H1 (cell line): ENCODE results near the gene USP53. TPM values are rescaled to one million over a fixed set of nuclear protein-coding genes. Genes with fewer than 3 reads are reported as not detected.

Source experiments
- CTCF ChIA-PET: fragments of 300-600 bp; sonication (Branson Sonifier 250); formaldehyde crosslinking; loops from one replicate; lab custom pipeline; 2021; ENCODE audit not compliant: partially characterized antibody; lab: Charles Lee
- POLR2A ChIA-PET: fragments of 300-600 bp; sonication (Branson Sonifier 250); formaldehyde crosslinking; loops from one replicate; lab custom pipeline; 2021; ENCODE audit warnings: inconsistent platforms; ENCODE audit not compliant: partially characterized antibody; lab: Charles Lee
- DNase-seq, 2 experiments: peaks; one replicate each; pipeline versions ENCODE4 v3.0.0 to v3.0.0-alpha.2; 2010 to 2022; ENCODE audit warnings: low spot score in 2 of 2, low read depth in 1 of 2, mixed read lengths in 1 of 2
- FAIRE-seq: peaks from 2 replicates; lab custom pipeline; 2011; peaks lifted over from hg19 to GRCh38; lab: Jason Lieb, UNC
- H2AFZ ChIP-seq: 2 replicates; pipeline ENCODE4 v1.8.1; 2012; ENCODE audit warnings: low read length, inconsistent platforms
- H2AK5ac ChIP-seq: 2 replicates; pipeline ENCODE4 v1.6.1; 2013; ENCODE audit warnings: low read depth, low read length
- H2BK120ac ChIP-seq: replicated peaks from 2 replicates; pipeline ENCODE3; 2013; ENCODE audit warnings: low read depth, low read length, inconsistent platforms
- H2BK12ac ChIP-seq: 2 replicates; pipeline ENCODE4 v1.6.1; 2013; ENCODE audit warnings: low read depth, low read length
- H2BK15ac ChIP-seq: 2 replicates; pipeline ENCODE4 v1.6.1; 2013; ENCODE audit warnings: low read length
- H2BK20ac ChIP-seq: 2 replicates; pipeline ENCODE4 v1.6.1; 2013; ENCODE audit warnings: low read length
- H2BK5ac ChIP-seq: 2 replicates; pipeline ENCODE4 v1.6.1; 2013; ENCODE audit warnings: low read depth, low read length
- H3K14ac ChIP-seq: 2 replicates; pipeline ENCODE4 v1.6.1; 2013; ENCODE audit warnings: inconsistent platforms; ENCODE audit not compliant: insufficient read length
- H3K18ac ChIP-seq: 2 replicates; pipeline ENCODE4 v1.6.1; 2013; ENCODE audit warnings: low read length; ENCODE audit errors: extremely low read depth
- H3K23ac ChIP-seq: 2 replicates; pipeline ENCODE4 v1.6.1; 2013; ENCODE audit warnings: inconsistent platforms; ENCODE audit not compliant: insufficient read length
- H3K23me2 ChIP-seq: 2 replicates; pipeline ENCODE4 v1.6.1; 2013; ENCODE audit warnings: low read depth, low read length
- H3K27ac ChIP-seq: 2 replicates; pipeline ENCODE4 v1.6.1; 2011; ENCODE audit warnings: low read depth, low read length, inconsistent platforms
- H3K27me3 ChIP-seq, 4 experiments: replicated peaks in 1 of 4; 1 replicate in 1 of 4; 2 replicates in 3 of 4; pipeline versions ENCODE4 v1.6.1 to v1.8.1; 2011 to 2013; ENCODE audit warnings: low read length in 3 of 4, mild to moderate bottlenecking in 3 of 4, inconsistent platforms in 2 of 4, mixed read lengths in 2 of 4, moderate library complexity in 1 of 4; ENCODE audit not compliant: control insufficient read depth in 3 of 4, insufficient read depth in 3 of 4; ENCODE audit errors: extremely low read depth in 1 of 4
- H3K36me3 ChIP-seq, 4 experiments: 2 replicates each; pipeline versions ENCODE4 v1.6.1 to v1.8.1; 2011 to 2013; ENCODE audit warnings: mild to moderate bottlenecking in 4 of 4, low read length in 3 of 4, moderate library complexity in 2 of 4, control low read depth in 1 of 4, inconsistent platforms in 1 of 4; ENCODE audit not compliant: insufficient read depth in 4 of 4, control insufficient read depth in 2 of 4
- H3K4ac ChIP-seq: replicated peaks from 2 replicates; pipeline ENCODE3; 2013; ENCODE audit warnings: low read length, low read depth, mixed read lengths, inconsistent platforms; ENCODE audit not compliant: insufficient read length
- H3K4me1 ChIP-seq, 4 experiments: replicated peaks in 1 of 4; 1 replicate in 1 of 4; 2 replicates in 3 of 4; pipeline versions ENCODE4 v1.6.1 to v1.8.1; 2011 to 2013; ENCODE audit warnings: low read length in 3 of 4, inconsistent platforms in 2 of 4, mixed read lengths in 1 of 4; ENCODE audit not compliant: insufficient read depth in 4 of 4, control insufficient read depth in 3 of 4
- H3K4me2 ChIP-seq, 2 experiments: 2 replicates each; pipeline versions ENCODE4 v1.6.1 to v1.8.1; 2011 to 2013; ENCODE audit warnings: low read depth in 2 of 2, low read length in 2 of 2, control low read depth in 1 of 2, inconsistent platforms in 1 of 2, mild to moderate bottlenecking in 1 of 2; ENCODE audit not compliant: insufficient read depth in 1 of 2
- H3K4me3 ChIP-seq, 4 experiments: fragments of 200-600, 300-600 bp in 1 of 4; sonication (generic), shearing (Covaris generic), sonication (Bioruptor Twin) in 1 of 4; 2 replicates each; pipeline versions ENCODE4 v1.5.1 to v1.8.1; 2011 to 2016; ENCODE audit warnings: low read length in 4 of 4, low read depth in 3 of 4, control low read depth in 2 of 4, inconsistent platforms in 2 of 4, mild to moderate bottlenecking in 2 of 4, mixed read lengths in 1 of 4, moderate library complexity in 1 of 4; ENCODE audit not compliant: insufficient read depth in 2 of 4; ENCODE audit errors: extremely low read depth in 1 of 4
- H3K56ac ChIP-seq: replicated peaks from 2 replicates; pipeline ENCODE3; 2013; ENCODE audit warnings: low read depth, mild to moderate bottlenecking, mixed read lengths, low read length, inconsistent platforms; ENCODE audit not compliant: insufficient read length
- H3K79me1 ChIP-seq: 2 replicates; pipeline ENCODE4 v1.6.1; 2013; ENCODE audit warnings: low read depth, low read length, control low read depth
- H3K79me2 ChIP-seq, 2 experiments: 2 replicates each; pipeline versions ENCODE4 v1.6.1 to v1.8.1; 2012 to 2013; ENCODE audit warnings: low read length in 2 of 2, mild to moderate bottlenecking in 2 of 2, inconsistent platforms in 1 of 2; ENCODE audit not compliant: insufficient read depth in 2 of 2, control insufficient read depth in 1 of 2
- H3K9ac ChIP-seq, 4 experiments: replicated peaks in 1 of 4; 1 replicate in 1 of 4; 2 replicates in 3 of 4; pipeline versions ENCODE4 v1.6.1 to v1.8.1; 2011 to 2013; ENCODE audit warnings: low read depth in 3 of 4, low read length in 3 of 4, control low read depth in 2 of 4, mild to moderate bottlenecking in 2 of 4, moderate library complexity in 2 of 4, inconsistent platforms in 1 of 4; ENCODE audit errors: extremely low read depth in 1 of 4
- H3K9me3 ChIP-seq, 2 experiments: 2 replicates each; pipeline versions ENCODE4 v1.6.1 to v1.8.1; 2012 to 2013; ENCODE audit warnings: mild to moderate bottlenecking in 2 of 2, moderate library complexity in 2 of 2, control low read depth in 1 of 2, inconsistent platforms in 1 of 2, low read depth in 1 of 2, low read length in 1 of 2, mixed read lengths in 1 of 2; ENCODE audit not compliant: insufficient read depth in 2 of 2
- H4K20me1 ChIP-seq, 2 experiments: replicated peaks in 1 of 2; 2 replicates each; pipeline versions ENCODE3 to v1.8.1; 2011 to 2013; ENCODE audit warnings: inconsistent platforms in 2 of 2, low read length in 2 of 2, mild to moderate bottlenecking in 1 of 2; ENCODE audit not compliant: insufficient read depth in 2 of 2, control insufficient read depth in 1 of 2
- H4K5ac ChIP-seq: 2 replicates; pipeline ENCODE4 v1.6.1; 2013; ENCODE audit warnings: low read length, low read depth, mixed read lengths, inconsistent platforms; ENCODE audit not compliant: insufficient read length
- H4K8ac ChIP-seq: 2 replicates; pipeline ENCODE4 v1.8.0; 2013; ENCODE audit warnings: mild to moderate bottlenecking, moderate library complexity, low read length, inconsistent platforms; ENCODE audit not compliant: insufficient read depth; ENCODE audit errors: extremely low read depth
- H4K91ac ChIP-seq: replicated peaks from 2 replicates; pipeline ENCODE3; 2013; ENCODE audit warnings: low read length, mixed read lengths, inconsistent platforms; ENCODE audit not compliant: insufficient read length
- FOSL1 ChIP-seq: IDR thresholded peaks from 2 replicates; pipeline ENCODE4 v1.6.1; 2011; ENCODE audit warnings: mild to moderate bottlenecking, low read depth, low read length, moderate library complexity; ENCODE audit not compliant: insufficient read depth
- MAFK ChIP-seq: IDR thresholded peaks from 2 replicates; pipeline ENCODE4 v1.6.1; 2012; ENCODE audit warnings: low read depth, mild to moderate bottlenecking, improper control_type of control experiment, low read length
- SUZ12 ChIP-seq: fragments of 200-600 bp; sonication (generic); IDR thresholded peaks from 2 replicates; pipeline ENCODE4 v1.6.1; 2012; ENCODE audit warnings: mild to moderate bottlenecking, inconsistent platforms, low read length, moderate library complexity, mixed read lengths
- TAF7 ChIP-seq: optimal IDR thresholded peaks from 2 replicates; pipeline ENCODE3; 2011; ENCODE audit warnings: low read depth, mild to moderate bottlenecking, inconsistent platforms, low read length, moderate library complexity, borderline replicate concordance
- WGBS, 2 experiments: shearing (Covaris generic) in 1 of 2; methylation state at CpG; one replicate each; pipeline versions ENCODE4 v1.1.6 to v1.1.7; 2013 to 2015; ENCODE audit warnings: low lambda C conversion rate in 2 of 2, mixed read lengths in 2 of 2, inconsistent platforms in 1 of 2, low coverage in 1 of 2, missing lambda C conversion rate in 1 of 2; ENCODE audit not compliant: insufficient replicate concordance in 2 of 2, insufficient coverage in 1 of 2, insufficient read length in 1 of 2; ENCODE audit errors: extremely low coverage in 1 of 2, missing lambda C conversion rate in 1 of 2; 5-methylcytosine and 5-hydroxymethylcytosine counted together
- polyA plus RNA-seq, 7 experiments: library from polyadenylated mRNA; depleted of rRNA in 3 of 7; stranded (reverse) in 5 of 7; unstranded in 2 of 7; fragments of >200 nt in 5 of 7; fragments of 200-250 nt in 2 of 7; gene quantifications; 1 replicate in 5 of 7; 2 replicates in 1 of 7; 4 replicates in 1 of 7; pipeline versions ENCODE4 v1.2.1 to v1.2.3, GENCODE V29; 2011 to 2013; ENCODE audit warnings: missing spikeins in 2 of 7, mixed read lengths in 2 of 7
- total RNA-seq: library from RNA; stranded (reverse); fragmentation: NEBNext Ultra II Directional; extraction: Animal tissue kit (Norgen Biotek cat#: 25700); gene quantifications from 2 replicates; pipeline ENCODE4 v1.2.1, GENCODE V29; 2021
- TF ChIP-seq, protein P1 (sequence below): IDR thresholded peaks from 2 replicates; pipeline ENCODE4 v1.6.1; 2011; ENCODE audit warnings: low read depth, mild to moderate bottlenecking, low read length; ENCODE audit not compliant: insufficient read depth
- TF ChIP-seq, protein P2 (sequence below): IDR thresholded peaks from 2 replicates; pipeline ENCODE4 v1.6.1; 2011; ENCODE audit warnings: low read length, improper control_type of control experiment

Gene USP53
- total and polyA plus RNA-seq, 2 of the 8 experiments (the other 6 are each of a cell fraction or from before 2014, with no cell fraction given) = 2.9 to 14.9 TPM

DNA sequence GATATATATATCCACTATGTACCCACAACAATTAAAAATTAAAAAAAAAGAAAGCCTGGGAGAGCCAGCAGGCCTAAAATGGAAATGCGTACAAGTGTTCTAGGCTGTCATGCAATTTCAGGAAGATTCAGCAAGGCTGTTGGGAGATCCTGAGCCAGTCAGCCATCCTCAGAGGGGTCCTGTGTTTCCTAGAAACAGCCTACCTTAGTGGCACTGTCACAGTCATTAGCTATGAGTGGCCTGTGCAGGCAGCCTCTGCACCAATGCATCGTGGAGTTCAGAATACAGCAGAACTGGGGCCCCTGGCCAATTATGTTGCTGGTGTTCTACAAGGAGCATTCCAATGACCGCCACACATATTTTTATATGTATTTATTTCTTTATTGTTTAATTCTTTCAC is 21.0 kb upstream of the USP53 start:
- Histone ChIP-seq H3K79me1 (no peaks in the 10 kb centered on the region), H4K20me1 (no peaks in the 10 kb centered on the region), H3K18ac (no peak overlapping the region), H2BK12ac (no peak overlapping the region), H3K4me2 (no peak overlapping the region), H3K79me2 (no peaks in the 10 kb centered on the region), H2AK5ac (no peak overlapping the region), H3K23ac (no peak overlapping the region), H3K4me1 (no peaks in the 10 kb centered on the region), H3K4ac (no peak overlapping the region), H3K27me3 (no peaks in the 10 kb centered on the region), H4K5ac (no peak overlapping the region), H3K9me3 (no peaks in the 10 kb centered on the region), H3K9ac (no peak overlapping the region), H3K4me3 (no peak overlapping the region), H2BK120ac (no peak overlapping the region), H2BK5ac (no peak overlapping the region), H4K8ac (no peak overlapping the region), H2BK15ac (no peak overlapping the region), H4K91ac (no peak overlapping the region), H3K27ac (no peak overlapping the region), H3K36me3 (no peaks in the 10 kb centered on the region), H3K23me2 (no peaks in the 10 kb centered on the region), H3K56ac (no peak overlapping the region), H2AFZ (no peak overlapping the region), H2BK20ac (no peak overlapping the region), H3K14ac (no peak overlapping the region)
- DNase-seq (no peak), FAIRE-seq (no peak)
- ChIA-PET CTCF (interaction anchor here (1.1 kb wide), 1 partner anchor 22 kb away, joined by 3 read pairs; no protein-coding TSS in a partner anchor), POLR2A (interaction anchor here (0.5 kb wide), 1 partner anchor 12 kb away, joined by 3 read pairs; no protein-coding TSS in a partner anchor)
- 83% methylated on average over 3 of the region's 3 CpGs; no CpG with 5 or more reads in 1 of the 2 experiments for WGBS, 2 experiments
- no peak for TF ChIP-seq MAFK
- TF ChIP-seq TAF7 = no peak
- no peak for TF ChIP-seq SUZ12
- TF ChIP-seq FOSL1 = no peak
- TF ChIP-seq, protein P1, sequence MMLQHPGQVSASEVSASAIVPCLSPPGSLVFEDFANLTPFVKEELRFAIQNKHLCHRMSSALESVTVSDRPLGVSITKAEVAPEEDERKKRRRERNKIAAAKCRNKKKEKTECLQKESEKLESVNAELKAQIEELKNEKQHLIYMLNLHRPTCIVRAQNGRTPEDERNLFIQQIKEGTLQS = no peak
- TF ChIP-seq, protein P2, sequence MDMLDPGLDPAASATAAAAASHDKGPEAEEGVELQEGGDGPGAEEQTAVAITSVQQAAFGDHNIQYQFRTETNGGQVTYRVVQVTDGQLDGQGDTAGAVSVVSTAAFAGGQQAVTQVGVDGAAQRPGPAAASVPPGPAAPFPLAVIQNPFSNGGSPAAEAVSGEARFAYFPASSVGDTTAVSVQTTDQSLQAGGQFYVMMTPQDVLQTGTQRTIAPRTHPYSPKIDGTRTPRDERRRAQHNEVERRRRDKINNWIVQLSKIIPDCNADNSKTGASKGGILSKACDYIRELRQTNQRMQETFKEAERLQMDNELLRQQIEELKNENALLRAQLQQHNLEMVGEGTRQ = no peak
